HepG2 (cell line): ENCODE measurements around the gene IPMK. TPM values are rescaled to one million over a fixed set of nuclear protein-coding genes. Genes with fewer than 3 reads are reported as not detected.

ENCODE experiments used
- ATAC-seq: fragments of 200-7000 bp; cut with Tn5 transposase; 3 replicates; pipeline ENCODE4 v1.9.1; 2020; ENCODE audit warnings: mild to moderate bottlenecking, moderate library complexity
- BruUV-seq: library from RNA; stranded (reverse); fragments of 400-500 nt; replicated peaks from 2 replicates; lab custom pipeline; 2021; lab: Mats Ljungman, UMichigan
- CTCF ChIA-PET: fragments of 300-600 bp; formaldehyde crosslinking; extraction: SDS; loops from one replicate; lab custom pipeline; 2021; ENCODE audit warnings: low total read pairs, inconsistent platforms, low intra/inter-chr PET ratio; lab: Yijun Ruan, JAX
- POLR2A ChIA-PET: fragments of 350-600 bp; sonication (Branson Sonifier 250); formaldehyde crosslinking; loops from one replicate; lab custom pipeline; 2020; ENCODE audit warnings: antibody characterized with exemption, inconsistent platforms; lab: Yijun Ruan, JAX
- DNase-seq: peaks from one replicate; pipeline ENCODE4 v3.0.0-alpha.2; 2015; ENCODE audit warnings: low spot score
- FAIRE-seq: peaks from 3 replicates; lab custom pipeline; 2011; peaks lifted over from hg19 to GRCh38; lab: Jason Lieb, UNC
- H2AFZ ChIP-seq: one replicate; pipeline ENCODE4 v1.6.1; 2011; ENCODE audit warnings: low read length, inconsistent platforms
- H3K27ac ChIP-seq: fragments of 300-600 bp; 3 replicates; pipeline ENCODE4 v1.8.0; 2011; ENCODE audit warnings: mixed run types, mild to moderate bottlenecking, mixed read lengths, low read length, inconsistent platforms; ENCODE audit not compliant: insufficient read depth; ENCODE audit errors: extremely low read length
- H3K27me3 ChIP-seq, 2 experiments: fragments of 200-600 bp in 1 of 2; 2 replicates in 1 of 2; 3 replicates in 1 of 2; pipeline versions ENCODE4 v1.6.0 to v1.8.0; 2011; ENCODE audit warnings: low read length in 2 of 2, mild to moderate bottlenecking in 2 of 2, moderate library complexity in 2 of 2, inconsistent platforms in 1 of 2; ENCODE audit not compliant: insufficient read depth in 2 of 2, control insufficient read depth in 1 of 2
- H3K36me3 ChIP-seq, 2 experiments: fragments of 200-600 bp in 1 of 2; replicated peaks in 1 of 2; 2 replicates in 1 of 2; 3 replicates in 1 of 2; pipeline versions ENCODE4 v1.5.1 to v1.8.0; 2011; ENCODE audit warnings: low read length in 2 of 2, inconsistent platforms in 1 of 2; ENCODE audit not compliant: insufficient read depth in 2 of 2, control insufficient read depth in 1 of 2
- H3K4me1 ChIP-seq: 2 replicates; pipeline ENCODE4 v1.5.1; 2012; ENCODE audit warnings: low read length, inconsistent platforms; ENCODE audit not compliant: insufficient read depth
- H3K4me2 ChIP-seq: 2 replicates; pipeline ENCODE4 v1.6.0; 2011; ENCODE audit warnings: low read depth, low read length, inconsistent platforms
- H3K4me3 ChIP-seq, 3 experiments: fragments of 200-600 bp in 1 of 3; sonication (generic), shearing (Covaris generic) in 1 of 3; replicated peaks in 1 of 3; 2 replicates each; pipeline ENCODE4 v1.5.1; 2011 to 2016; ENCODE audit warnings: low read length in 3 of 3, inconsistent platforms in 2 of 3, low read depth in 2 of 3, mild to moderate bottlenecking in 2 of 3, control low read depth in 1 of 3, mixed read lengths in 1 of 3; ENCODE audit not compliant: insufficient read depth in 1 of 3
- H3K79me2 ChIP-seq: one replicate; pipeline ENCODE4 v1.6.1; 2011; ENCODE audit warnings: low read length, inconsistent platforms; ENCODE audit not compliant: insufficient read depth
- H3K9ac ChIP-seq: 2 replicates; pipeline ENCODE4 v1.6.0; 2011; ENCODE audit warnings: mild to moderate bottlenecking, low read depth, low read length, inconsistent platforms; ENCODE audit not compliant: insufficient read depth
- H3K9me3 ChIP-seq: 2 replicates; pipeline ENCODE4 v1.5.1; 2012; ENCODE audit warnings: mild to moderate bottlenecking, low read length
- H4K20me1 ChIP-seq: 2 replicates; pipeline ENCODE4 v1.6.0; 2011; ENCODE audit warnings: inconsistent platforms, mild to moderate bottlenecking, low read length, moderate library complexity; ENCODE audit not compliant: insufficient read depth
- AHDC1 ChIP-seq: sonication (generic); formaldehyde crosslinking; IDR thresholded peaks from 2 replicates; pipeline ENCODE4 v1.5.1; 2020; ENCODE audit warnings: mild to moderate bottlenecking, missing genetic modification reagents, borderline replicate concordance
- MEIS1 ChIP-seq: sonication (generic); formaldehyde crosslinking; IDR thresholded peaks from 2 replicates; pipeline ENCODE4 v1.9.0; 2021; ENCODE audit warnings: mild to moderate bottlenecking, missing genetic modification reagents, moderate library complexity, borderline replicate concordance
- MTF1 ChIP-seq: sonication (generic); formaldehyde crosslinking; IDR thresholded peaks from 2 replicates; pipeline ENCODE4 v1.5.0; 2020; ENCODE audit warnings: missing genetic modification reagents
- REL ChIP-seq: sonication (generic); formaldehyde crosslinking; conservative IDR thresholded peaks from 2 replicates; pipeline ENCODE4 v1.8.0; 2022; ENCODE audit warnings: mild to moderate bottlenecking, missing genetic modification reagents, moderate library complexity
- ZNF282 ChIP-seq: fragments of 450-650 bp; IDR thresholded peaks from 2 replicates; pipeline ENCODE4 v1.6.1; 2018; ENCODE audit not compliant: partially characterized antibody
- ZNF362 ChIP-seq: sonication (generic); formaldehyde crosslinking; IDR thresholded peaks from 2 replicates; pipeline ENCODE4 v1.4.0; 2020; ENCODE audit warnings: missing genetic modification reagents, mild to moderate bottlenecking, borderline replicate concordance
- ZNF792 ChIP-seq: IDR thresholded peaks from 2 replicates; pipeline ENCODE4 v1.6.1; 2016
- WGBS: methylation state at CpG from one replicate; pipeline ENCODE4 v1.1.6; 2017; ENCODE audit warnings: low lambda C conversion rate; 5-methylcytosine and 5-hydroxymethylcytosine counted together
- in situ Hi-C: cut with HindIII; loops from 2 replicates; pipeline ENCODE4 v1.10.0; 2017; ENCODE audit warnings: low pct_unique_long_range_greater_than_20kb; ENCODE audit not compliant: extremely low pct_ligation_motif_present
- intact Hi-C: fragments of 100-400 bp; cut with micrococcal nuclease; formaldehyde crosslinking; loops from one replicate; pipeline ENCODE4 v1.10.0; 2022; ENCODE audit not compliant: unreplicated experiment
- polyA plus RNA-seq, 8 experiments: library from polyadenylated mRNA; depleted of rRNA in 3 of 8; stranded (reverse) in 7 of 8; unstranded in 1 of 8; fragments of >200 nt; fragmentation: Illumina TruSeq in 4 of 8; extraction: Trizol in 4 of 8; gene quantifications; 2 replicates each; pipeline versions ENCODE4 v1.2.1 to v1.2.3, GENCODE V29; 2011 to 2016; ENCODE audit warnings: low read depth in 4 of 8, missing spikeins in 1 of 8, mixed read lengths in 1 of 8; ENCODE audit not compliant: insufficient read depth in 1 of 8
- total RNA-seq, 5 experiments: library from RNA; depleted of rRNA; stranded (reverse); fragments of >200 nt; fragmentation: Illumina TruSeq; extraction: Trizol; gene quantifications; 2 replicates each; pipeline ENCODE4 v1.2.3, GENCODE V29; 2016; ENCODE audit warnings: low read depth in 1 of 5

Gene IPMK
- total and polyA plus RNA-seq, 2 of the 13 experiments (the other 11 are each of a cell fraction or from before 2014, with no cell fraction given) = 2.7 to 3.9 TPM

GRCh38 chr10:58266826-58267712, 625 bp downstream of the IPMK start:
- ATAC-seq = peak; percentile 12
- Histone ChIP-seq H3K4me3 (peak overlapping the region; percentile 74 to 88 (median 83)), H3K27me3 (no peaks in the 10 kb centered on the region; a peak in 1 of 5 replicates), H3K9me3 (no peaks in the 10 kb centered on the region), H3K36me3 (0 out of 5 replicates have a peak, but pooled peaks cover 0 to 2% of the 10 kb centered on the region in 2 experiments), H3K4me1 (peaks cover 42% of the 10 kb centered on the region), H3K79me2 (peaks cover 73% of the 10 kb centered on the region), H3K9ac (peak overlapping the region; percentile 89), H4K20me1 (peaks cover 8% of the 10 kb centered on the region; the same call in 1 of the 2 replicates), H2AFZ (no peak overlapping the region), H3K4me2 (peak overlapping the region; percentile 78), H3K27ac (peak overlapping the region; percentile 92)
- ChIA-PET CTCF (no interaction called here), POLR2A (interaction anchor here (3.9 kb wide), 1 partner anchor 29 kb away, joined by 33 read pairs; no protein-coding TSS in a partner anchor)
- intact Hi-C loops = loop anchor here (5.0 kb wide), 1 partner anchor 50 kb away; no protein-coding TSS in a partner anchor
- peak; percentile 20 for DNase-seq
- no TSS peak for BruUV-seq
- no peak for FAIRE-seq
- in situ Hi-C loops = no loop called here
- WGBS = 0% methylated on average over 17 of the region's 53 CpGs
- TF ChIP-seq ZNF362 (CRISPR knock-in tag) = peak; percentile 48; the same call in 1 of the 2 replicates
- 0 out of 2 replicates have a peak, but pooled peaks have one; percentile 10 for TF ChIP-seq MTF1 (CRISPR knock-in tag)
- 0 out of 2 replicates have a peak, but pooled peaks have one; percentile 5 for TF ChIP-seq REL
- TF ChIP-seq ZNF282 = no peak
- TF ChIP-seq AHDC1 = 0 out of 2 replicates have a peak, but pooled peaks have one; percentile 11
- 0 out of 2 replicates have a peak, but pooled peaks have one; percentile 47 for TF ChIP-seq MEIS1 (CRISPR knock-in tag)
- no peak for TF ChIP-seq ZNF792 (CRISPR knock-in tag)
